ENCODE measurements around the gene HSPBP1. TPM values are rescaled to one million over a fixed set of nuclear protein-coding genes. Genes with fewer than 3 reads are reported as not detected.

HSPBP1 gene
- total RNA-seq, 1 donor from 2014 or later: 32.2 TPM

DNA sequence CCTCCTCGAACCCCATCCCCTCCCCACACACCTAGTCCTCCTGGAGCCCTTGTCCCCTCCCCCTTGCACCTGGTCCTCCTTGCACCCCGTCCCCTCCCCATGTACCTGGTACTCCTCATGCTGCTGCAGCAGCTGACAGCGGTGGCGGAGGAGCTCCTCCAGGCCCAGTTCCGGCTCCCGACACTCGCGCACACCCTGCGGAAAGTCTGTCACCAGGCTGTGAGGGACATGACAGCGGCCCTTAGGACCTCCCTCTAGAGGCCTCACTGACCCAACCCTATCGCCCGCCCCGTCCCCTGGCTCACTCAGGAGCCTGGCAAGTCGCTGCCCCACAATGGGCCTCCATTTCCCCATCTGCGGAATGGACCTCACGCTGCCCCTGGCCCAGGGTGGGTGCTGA, 14.7 kb downstream of the HSPBP1 start:
- ChIA-PET CTCF (no interaction called here), POLR2A (no interaction called here)
- Mint-ChIP-seq H3K4me1 (peaks cover 5% of the 10 kb centered on the region), H3K27me3 (no peaks in the 10 kb centered on the region), H3K36me3 (ENCODE audit: low read depth) (peaks cover 22% of the 10 kb centered on the region), H3K9me3 (peaks cover 2% of the 10 kb centered on the region), H3K27ac (no peak overlapping the region), H3K4me3 (no peak overlapping the region)
- no peak for ATAC-seq (ENCODE audit: low read depth)
- TF ChIP-seq, protein P1, sequence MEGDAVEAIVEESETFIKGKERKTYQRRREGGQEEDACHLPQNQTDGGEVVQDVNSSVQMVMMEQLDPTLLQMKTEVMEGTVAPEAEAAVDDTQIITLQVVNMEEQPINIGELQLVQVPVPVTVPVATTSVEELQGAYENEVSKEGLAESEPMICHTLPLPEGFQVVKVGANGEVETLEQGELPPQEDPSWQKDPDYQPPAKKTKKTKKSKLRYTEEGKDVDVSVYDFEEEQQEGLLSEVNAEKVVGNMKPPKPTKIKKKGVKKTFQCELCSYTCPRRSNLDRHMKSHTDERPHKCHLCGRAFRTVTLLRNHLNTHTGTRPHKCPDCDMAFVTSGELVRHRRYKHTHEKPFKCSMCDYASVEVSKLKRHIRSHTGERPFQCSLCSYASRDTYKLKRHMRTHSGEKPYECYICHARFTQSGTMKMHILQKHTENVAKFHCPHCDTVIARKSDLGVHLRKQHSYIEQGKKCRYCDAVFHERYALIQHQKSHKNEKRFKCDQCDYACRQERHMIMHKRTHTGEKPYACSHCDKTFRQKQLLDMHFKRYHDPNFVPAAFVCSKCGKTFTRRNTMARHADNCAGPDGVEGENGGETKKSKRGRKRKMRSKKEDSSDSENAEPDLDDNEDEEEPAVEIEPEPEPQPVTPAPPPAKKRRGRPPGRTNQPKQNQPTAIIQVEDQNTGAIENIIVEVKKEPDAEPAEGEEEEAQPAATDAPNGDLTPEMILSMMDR (IDR thresholded peaks at IDR 0.05): no peak
- no peak for DNase-seq
- intact Hi-C loops (cut with micrococcal nuclease): no loop called here

DNA sequence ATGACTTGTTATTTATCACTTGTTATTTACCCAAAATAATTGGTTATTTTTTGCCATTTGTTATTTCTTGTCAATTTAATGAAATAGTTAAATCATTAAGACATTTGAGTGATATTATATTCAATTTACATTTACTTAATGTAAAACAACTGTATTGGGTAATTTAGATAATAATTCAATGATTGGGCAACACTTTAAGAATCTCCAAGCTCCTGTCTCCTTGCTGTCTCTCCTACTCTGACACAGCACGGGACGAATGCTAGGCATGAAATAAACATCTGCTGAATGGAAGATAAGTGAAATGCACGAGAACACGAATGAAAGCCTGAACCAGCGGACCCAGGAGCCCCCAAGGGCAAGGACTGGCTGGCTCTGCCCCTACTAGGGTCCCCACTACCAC, 15.4 kb downstream of the HSPBP1 start:
- DNase-seq (no peak), ATAC-seq (ENCODE audit: low read depth) (no peak)
- Mint-ChIP-seq H3K36me3 (ENCODE audit: low read depth) (peaks cover 16% of the 10 kb centered on the region), H3K4me3 (no peak overlapping the region), H3K27ac (no peak overlapping the region), H3K27me3 (no peaks in the 10 kb centered on the region), H3K9me3 (peaks cover 2% of the 10 kb centered on the region), H3K4me1 (peaks cover 8% of the 10 kb centered on the region)
- ChIA-PET CTCF (no interaction called here), POLR2A (interaction anchor here (1.0 kb wide), 1 partner anchor 10 kb away, joined by 3 read pairs; no protein-coding TSS in a partner anchor)
- intact Hi-C loops (cut with micrococcal nuclease): no loop called here
- TF ChIP-seq, protein P1 (IDR thresholded peaks at IDR 0.05): no peak

DNA sequence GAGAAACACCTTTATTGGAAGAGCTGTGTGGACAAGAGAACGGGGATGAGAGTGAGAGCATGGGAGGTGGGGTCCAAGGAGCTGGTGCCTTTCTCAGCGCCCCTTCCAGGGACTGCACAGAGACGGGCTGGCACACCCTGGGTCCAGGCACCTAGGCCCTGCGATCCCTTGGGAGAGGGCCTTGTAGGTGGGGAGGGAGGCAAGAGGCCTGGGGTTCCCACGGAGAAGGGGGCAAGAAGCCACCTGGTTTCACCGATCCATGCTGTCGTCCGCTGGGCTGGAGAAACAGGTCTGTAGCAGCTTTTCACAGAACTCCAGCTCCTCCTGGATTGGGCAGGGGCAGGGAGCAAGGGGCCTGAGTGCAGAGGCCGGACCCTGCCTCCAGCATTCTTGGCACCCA, 17.6 kb downstream of the HSPBP1 start:
- Mint-ChIP-seq H3K36me3 (ENCODE audit: low read depth) (peaks cover 15% of the 10 kb centered on the region), H3K4me3 (no peak overlapping the region), H3K9me3 (peaks cover 2% of the 10 kb centered on the region), H3K4me1 (peaks cover 19% of the 10 kb centered on the region), H3K27me3 (no peaks in the 10 kb centered on the region), H3K27ac (no peak overlapping the region)
- no peak for DNase-seq
- ChIA-PET POLR2A (interaction anchor here (12.3 kb wide), 1 partner anchor 16 kb away, joined by 277 read pairs; the partner anchor contains the start of genes BRSK1 and HSPBP1), CTCF (no interaction called here)
- TF ChIP-seq, protein P1 (IDR thresholded peaks at IDR 0.05): no peak
- intact Hi-C loops (cut with micrococcal nuclease): no loop called here
- no peak for ATAC-seq (ENCODE audit: low read depth)

DNA sequence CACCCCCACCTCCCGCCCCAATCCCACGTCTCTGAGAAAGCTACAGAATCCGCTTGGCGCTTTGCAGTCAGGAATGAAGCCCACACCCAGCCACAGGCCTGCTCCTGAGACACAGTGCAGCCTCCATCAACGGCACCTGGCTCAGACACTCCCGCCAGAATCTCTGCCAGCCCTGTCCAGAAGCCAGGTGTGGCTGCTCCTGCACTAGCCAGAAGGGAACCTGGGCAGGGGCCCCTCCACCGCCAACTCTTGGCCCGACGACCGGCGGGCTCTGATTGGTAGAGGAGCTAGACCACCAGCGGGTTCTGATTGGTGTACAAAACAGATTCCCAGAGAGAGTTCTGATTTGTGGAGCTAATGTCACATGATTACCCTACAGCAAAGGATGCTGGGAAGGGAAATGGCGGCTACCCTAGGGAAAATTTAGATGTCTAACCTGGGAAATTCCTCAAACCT, 18.2 kb downstream of the HSPBP1 start:
- DNase-seq: no peak
- intact Hi-C loops (cut with micrococcal nuclease): no loop called here
- POLR2A ChIA-PET: interaction anchor here (0.7 to 12.3 kb wide), 2 partner anchors 17 to 393 kb away, joined by 4 to 277 read pairs; partner anchors contain the start of genes BRSK1 and HSPBP1
- Mint-ChIP-seq H3K27me3 (no peaks in the 10 kb centered on the region), H3K36me3 (ENCODE audit: low read depth) (peaks cover 20% of the 10 kb centered on the region), H3K4me1 (peaks cover 26% of the 10 kb centered on the region), H3K27ac (no peak overlapping the region), H3K4me3 (no peak overlapping the region), H3K9me3 (peaks cover 2% of the 10 kb centered on the region)
- ATAC-seq (ENCODE audit: low read depth): no peak
- TF ChIP-seq, protein P1 (IDR thresholded peaks at IDR 0.05): no peak
- CTCF ChIA-PET: no interaction called here

DNA sequence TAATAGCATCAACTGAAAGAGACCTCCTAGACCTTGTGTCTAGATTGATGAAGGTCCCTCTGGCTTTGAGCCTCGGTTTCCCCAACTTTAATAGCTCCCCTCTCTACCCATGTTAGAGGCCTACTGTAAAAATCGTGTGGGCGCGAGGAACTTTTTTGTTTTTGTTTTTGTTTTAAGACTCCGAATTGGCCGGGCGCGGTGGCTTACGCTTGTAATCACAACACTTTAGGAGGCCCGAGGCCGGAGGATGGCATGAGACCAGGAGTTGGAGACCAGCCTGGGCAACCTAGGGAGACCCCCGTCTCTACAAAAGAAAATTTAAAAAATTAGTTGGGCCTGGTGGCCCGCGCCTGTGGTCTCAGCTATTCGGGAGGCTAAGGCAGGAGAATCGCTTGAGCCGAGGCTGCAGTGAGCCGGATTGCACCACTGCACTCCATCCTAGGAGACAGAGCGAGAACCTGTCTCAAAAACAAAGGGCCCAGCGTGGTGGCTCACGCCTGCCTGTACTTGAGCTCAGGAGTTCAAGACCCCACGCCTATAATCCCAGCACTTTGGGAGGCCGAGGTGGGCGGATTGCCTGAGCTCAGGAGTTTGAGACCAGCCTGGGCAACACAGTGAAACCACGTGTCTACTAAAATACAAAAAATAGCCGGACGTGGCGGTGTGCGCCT, 20.2 kb downstream of the HSPBP1 start:
- Mint-ChIP-seq H3K4me3 (peak overlapping the region; percentile 94), H3K9me3 (no peaks in the 10 kb centered on the region), H3K36me3 (ENCODE audit: low read depth) (peaks cover 30% of the 10 kb centered on the region), H3K27me3 (no peaks in the 10 kb centered on the region), H3K4me1 (peaks cover 45% of the 10 kb centered on the region), H3K27ac (peak overlapping the region; percentile 96)
- TF ChIP-seq, protein P1 (IDR thresholded peaks at IDR 0.05): no peak
- CTCF ChIA-PET: interaction anchor here (0.7 to 1.4 kb wide), 5 partner anchors 18 to 80 kb away, joined by 3 to 7 read pairs (median 3); partner anchors contain the start of gene KMT5C
- intact Hi-C loops (cut with micrococcal nuclease): loop anchor here (1.0 to 10.0 kb wide), 11 partner anchors 17 to 797 kb away; partner anchors contain the start of genes HSPBP1, KMT5C, LENG9 and PPP1R12C
- DNase-seq (no peak), ATAC-seq (ENCODE audit: low read depth) (no peak)
- POLR2A ChIA-PET: interaction anchor here (0.6 to 12.3 kb wide), 21 partner anchors 9 to 811 kb away, joined by 3 to 277 read pairs (median 7); partner anchors contain the start of genes BRSK1, CCDC106, HSPBP1 and KMT5C

All from activated B cell treated with CpG ODN at 0.5 μM for 24 hours (primary cell).